ENCODE data around the gene ZNF354C.

Gene ZNF354C

DNA sequence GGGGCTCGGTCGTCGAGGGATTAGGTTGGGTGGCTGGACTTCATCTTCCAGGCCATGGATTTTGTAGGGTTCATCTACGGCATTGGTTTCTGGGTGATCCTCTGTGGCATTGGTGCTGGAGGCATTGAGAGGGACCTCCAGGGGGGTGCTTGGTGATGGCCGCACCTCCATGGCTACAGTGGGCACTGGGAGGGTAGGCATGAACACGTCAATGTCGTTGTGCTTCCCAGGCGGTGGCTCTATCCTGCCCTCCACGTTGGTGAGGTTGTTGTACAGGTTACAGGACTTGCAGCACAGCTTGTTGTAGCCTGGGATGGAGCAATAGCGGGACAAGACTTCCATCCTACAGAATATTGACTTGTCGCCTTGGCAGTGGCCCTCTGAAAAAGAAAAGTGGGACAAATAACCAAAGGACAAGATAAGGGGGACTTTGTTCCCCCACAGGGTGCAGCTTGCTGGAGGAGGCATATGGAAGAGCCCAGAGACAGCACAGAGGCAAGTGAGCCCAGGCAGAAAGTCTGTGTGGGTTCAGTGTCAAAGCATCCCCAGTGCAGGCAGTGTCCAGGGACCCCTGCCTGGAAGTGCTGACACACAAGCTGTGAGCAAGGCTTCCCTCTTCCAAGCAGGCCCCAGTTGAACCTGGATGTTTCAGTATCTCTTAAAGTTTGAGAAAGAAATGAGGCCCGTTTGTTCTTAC lies 53.9 kb downstream of the ZNF354C start:
- no peak for DNase-seq

DNA sequence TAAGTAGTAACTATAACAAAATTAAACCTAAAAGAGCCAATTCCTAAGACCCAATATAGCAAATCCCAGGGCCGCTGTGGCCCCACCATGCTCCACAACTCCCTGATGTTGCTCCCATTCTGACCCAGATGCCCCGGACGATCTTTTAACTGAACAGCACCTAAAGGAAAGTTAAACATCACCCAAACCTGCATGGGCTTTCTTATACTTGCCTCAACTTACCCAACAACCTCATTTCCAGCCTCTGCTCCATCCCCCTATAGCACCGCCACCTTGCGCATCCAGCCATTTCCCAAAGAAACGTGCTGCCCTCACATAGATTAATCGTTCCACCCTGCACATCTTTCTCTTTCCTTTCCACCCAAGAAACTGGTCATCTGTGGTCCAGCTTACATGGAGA lies 54.6 kb downstream of the ZNF354C start:
- DNase-seq: no peak

DNA sequence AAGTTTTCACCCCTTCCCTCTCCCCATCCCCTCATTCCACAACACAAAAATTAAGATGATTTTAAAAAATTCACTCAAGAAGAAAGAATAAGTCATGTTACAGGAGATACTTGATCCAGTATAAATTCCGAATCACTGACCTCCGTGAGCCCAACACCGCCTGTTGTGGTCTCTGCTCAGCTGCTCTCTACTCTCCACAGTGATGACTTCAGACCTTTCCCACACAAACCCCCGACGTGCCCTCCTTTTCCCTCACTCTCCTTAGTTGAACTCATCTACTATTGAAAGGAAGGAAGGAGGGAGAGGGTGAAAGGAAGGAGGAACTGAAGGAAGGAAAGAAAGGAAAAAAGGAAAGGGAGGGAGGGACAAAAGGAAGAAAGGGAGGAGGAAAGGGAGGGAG lies 55.1 kb downstream of the ZNF354C start:
- DNase-seq: no peak

DNA sequence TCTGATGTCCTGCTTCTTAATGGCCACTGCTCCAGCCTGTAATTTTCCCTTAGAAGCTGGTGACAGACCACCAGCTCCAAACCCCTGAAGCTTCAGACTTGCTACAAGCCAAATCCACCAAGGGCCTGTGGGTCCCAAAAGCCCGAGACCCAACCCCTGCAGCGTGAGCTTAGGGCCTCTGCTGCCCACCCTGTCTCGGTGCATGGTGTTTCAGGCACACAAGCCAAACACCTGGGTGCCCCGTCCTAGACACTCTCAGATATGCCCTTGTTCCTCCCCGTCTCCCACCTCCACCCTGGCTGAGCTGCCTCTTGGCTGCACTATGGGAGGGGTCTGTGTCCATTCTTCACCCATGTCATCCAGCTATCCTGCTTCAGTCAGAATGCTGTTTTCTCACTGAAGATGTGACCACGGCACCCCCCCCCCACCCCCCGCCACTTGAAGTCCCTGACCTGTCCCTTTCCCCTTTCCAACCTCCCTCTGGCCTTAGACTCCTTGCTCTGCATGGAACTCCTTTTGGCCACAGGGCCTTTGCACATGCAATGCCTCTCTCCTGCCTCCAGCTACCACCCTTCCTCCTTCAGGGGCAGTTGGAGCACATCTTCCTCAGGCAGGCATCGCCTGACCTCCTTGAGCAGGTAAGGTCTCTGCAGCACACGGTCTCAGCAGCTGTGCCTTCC lies 55.8 kb downstream of the ZNF354C start:
- no peak for DNase-seq

DNA sequence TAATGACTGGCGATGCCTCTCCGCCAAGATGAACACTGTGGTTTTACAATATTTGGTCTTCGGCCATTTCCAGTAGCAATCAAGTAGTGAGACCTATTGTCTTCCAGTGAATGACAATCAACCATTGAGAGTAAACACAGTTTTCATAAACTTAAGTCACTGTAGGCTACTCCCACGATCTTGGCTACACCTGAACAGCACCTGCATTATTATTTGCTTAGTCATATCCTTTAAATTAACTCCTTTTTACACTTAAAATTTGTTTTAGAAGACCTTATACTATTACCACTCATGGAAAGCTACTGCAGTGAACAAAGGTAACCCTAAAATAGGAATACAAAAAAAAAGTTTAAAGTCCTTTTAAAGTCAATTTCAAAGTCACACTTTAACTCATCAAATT lies 58.2 kb downstream of the ZNF354C start:
- no peak for DNase-seq

DNA sequence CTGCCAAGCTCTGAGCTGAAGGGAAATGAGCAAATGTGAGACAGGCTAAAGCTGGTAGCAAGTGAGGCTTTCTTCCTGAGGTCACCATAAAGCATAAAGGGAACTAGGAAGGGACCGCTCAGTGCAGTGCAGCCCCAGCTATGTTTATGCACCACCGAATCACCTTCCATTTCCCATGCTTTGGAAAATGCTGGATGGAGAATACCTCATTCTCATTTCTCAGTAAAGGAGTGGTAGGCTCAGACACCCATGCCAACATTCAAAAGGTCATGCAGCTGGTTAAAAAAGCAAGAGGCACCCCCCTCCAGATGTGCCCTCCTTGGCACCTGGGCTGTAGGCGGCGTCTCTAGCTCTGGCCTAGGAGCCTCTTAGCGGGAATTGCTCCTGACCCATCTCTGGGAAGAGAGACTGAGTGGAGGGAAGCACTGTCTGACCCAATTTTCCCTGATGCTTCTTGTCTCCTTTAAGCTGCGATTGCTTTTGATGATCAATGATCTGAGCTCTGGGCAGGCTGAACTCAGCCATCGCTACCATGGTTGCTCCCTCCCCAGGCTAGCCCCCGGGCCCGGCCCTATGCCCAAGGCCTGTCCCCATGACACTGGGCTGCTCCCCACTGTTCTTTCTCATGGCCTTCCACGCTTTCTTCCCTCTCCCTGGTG lies 58.7 kb downstream of the ZNF354C start:
- no peak for DNase-seq

DNA sequence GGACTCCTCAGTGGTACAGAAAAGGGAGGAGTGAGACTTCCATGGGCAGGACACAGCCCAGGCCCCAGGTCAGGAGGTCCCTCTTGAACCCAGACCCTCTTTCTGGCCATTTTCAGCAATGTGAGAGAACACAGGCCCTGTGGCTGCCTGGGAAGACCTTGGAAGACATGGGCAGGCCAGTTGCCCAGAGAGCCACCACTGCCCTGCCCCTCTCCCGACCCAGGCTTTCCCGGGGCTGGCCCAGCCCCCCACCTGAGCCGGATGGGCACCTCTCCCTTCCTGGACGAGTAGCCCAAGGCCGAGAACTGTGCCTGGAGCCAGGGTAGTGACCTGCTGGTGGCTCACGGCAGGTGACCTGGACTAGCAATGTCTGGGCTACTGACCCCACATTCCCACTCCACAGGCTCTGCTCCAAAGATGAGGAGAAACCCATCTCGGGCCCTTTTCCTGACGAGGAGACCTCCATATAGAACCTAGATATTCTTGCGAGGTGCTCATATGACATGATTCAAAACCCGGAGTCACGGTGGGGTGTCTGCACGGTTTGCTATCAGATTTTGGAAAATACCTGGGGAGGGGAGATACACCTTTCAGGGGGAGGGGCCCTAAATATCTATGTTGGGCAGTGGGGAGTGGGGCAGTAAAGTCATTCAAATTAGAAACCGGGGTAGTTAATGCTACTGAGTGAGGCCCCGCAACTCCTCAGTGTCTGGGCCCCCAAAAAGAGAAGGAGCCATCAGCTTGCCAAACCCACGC lies 59.4 kb downstream of the ZNF354C start:
- no peak for DNase-seq

DNA sequence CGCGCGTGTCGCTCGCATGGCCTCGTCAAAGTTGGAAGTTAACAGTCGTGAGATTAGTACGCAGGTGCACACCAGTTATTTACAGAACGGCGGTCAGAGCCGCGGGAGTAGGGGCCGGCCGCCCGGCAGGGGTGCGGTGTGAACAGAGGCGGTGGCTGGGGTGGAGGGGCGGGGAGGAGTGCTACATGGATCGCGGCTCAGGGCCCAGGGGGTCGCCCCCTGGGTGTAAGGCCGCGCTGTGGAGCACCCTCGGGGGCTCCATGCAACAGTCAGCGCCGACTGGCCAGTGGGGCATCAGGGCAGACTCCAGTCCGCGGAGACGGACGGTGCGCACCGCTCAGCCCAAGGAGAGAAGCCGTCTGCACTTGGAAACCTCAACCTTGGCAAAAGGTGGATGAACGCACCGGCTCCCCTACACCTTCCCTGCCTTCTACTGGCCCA lies 60.3 kb downstream of the ZNF354C start:
- no peak for DNase-seq

DNA sequence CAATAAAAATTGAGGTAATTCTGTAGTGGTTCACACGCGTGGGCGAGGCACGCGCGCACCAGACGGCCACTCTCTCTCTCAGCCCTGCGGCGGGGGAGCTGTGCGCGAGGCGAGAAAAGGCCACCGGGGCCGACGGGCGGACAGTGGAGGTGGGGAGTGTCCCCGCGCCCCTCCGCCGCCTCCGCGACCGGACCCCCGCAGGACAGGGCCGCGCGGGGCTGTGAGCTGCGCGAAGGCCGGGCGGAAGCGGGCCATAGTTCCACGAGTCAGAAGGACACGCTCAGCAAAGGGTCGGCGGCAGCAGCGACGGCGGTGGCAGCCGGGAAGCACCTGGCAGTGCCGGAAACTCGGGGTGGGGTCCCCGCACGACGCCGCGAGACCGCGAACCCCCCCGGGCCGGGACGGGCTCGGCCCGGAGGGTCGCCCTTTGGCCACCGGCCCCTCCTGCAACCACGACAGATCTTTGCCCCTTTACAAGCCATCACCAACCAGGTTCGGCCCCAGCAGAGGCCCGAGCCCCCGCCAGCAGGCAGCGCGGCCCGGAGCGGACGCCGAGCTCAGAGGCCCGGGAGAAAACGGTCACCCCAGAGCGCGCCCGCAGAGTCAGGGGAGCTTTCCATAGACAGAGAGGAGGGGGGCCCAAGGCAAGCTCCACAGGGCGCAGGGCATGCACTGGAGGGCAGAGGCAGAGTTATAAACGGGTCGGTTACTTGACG lies 60.9 kb downstream of the ZNF354C start:
- DNase-seq: no peak

DNA sequence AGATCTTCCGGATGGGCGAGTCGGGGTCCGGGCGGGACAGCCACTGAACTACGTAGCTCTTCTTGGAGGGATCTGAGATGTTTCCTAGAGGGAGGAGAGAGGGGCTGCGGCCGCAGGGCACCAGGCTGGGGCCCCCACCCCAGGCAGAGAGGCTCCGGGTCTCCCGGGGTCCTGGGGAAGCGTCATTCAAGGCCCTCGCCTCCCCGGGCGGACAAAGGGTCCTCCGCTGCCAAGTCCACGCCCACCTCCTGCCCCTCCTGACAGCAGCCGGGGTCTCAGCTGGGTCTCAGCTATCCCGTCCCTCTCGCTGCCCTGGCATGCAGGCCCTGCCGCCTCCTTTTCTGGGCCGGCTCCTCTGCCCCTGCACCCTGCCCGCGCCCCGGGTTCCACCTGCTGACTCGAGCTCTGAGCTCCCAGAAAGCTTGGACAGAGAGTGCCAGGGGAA lies 61.5 kb downstream of the ZNF354C start:
- no peak for DNase-seq

DNA sequence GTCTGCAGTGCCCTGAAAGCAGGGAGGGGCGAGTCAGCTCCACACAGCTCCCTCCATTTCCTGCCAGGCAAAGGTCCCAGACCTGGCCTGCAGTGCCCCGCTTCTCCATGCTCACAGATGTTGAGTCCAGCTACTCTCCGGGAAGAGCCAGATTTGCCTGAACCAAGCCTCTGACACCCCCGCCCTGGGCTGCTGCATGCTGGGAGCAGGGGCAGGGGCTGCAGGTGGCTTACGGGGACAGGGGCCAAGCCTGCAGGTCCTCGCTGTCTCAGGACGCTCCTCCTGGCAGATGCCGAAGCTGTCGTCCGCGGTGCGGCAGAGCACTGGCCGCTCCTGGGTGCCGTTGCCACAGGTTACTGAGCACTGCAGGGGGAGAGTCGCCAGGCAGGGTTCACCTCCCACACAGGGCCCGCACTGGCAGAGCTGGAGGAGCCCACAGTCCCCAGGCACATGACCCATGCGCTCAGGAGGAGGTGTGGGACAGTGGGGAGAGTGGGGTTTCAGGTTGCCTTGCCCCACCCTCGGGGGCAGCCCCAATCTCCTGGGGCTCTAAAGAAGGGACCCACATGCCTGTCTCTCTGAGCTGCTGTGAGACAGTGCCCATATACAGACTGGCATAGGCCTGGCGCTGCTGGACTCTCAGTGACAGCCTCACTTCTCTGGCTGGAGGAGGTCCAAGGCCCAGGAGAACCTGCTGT lies 62.4 kb downstream of the ZNF354C start:
- DNase-seq: no peak

DNA sequence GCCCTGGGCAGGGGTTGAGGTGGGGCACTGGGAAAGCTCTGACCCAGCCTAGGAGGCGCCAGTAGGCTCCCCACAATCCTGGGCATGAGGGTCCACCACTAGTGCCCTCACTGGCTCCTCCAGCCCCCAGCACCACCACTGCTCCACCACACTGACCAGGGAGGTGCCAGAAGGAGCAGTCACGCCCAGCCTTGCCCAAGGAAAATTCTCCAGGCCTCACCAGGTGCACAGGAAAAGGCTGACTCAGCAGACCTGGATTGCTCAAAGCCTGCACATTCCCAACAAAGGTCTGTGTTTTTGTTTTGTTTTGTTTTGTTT lies 62.9 kb downstream of the ZNF354C start:
- no peak for DNase-seq

DNA sequence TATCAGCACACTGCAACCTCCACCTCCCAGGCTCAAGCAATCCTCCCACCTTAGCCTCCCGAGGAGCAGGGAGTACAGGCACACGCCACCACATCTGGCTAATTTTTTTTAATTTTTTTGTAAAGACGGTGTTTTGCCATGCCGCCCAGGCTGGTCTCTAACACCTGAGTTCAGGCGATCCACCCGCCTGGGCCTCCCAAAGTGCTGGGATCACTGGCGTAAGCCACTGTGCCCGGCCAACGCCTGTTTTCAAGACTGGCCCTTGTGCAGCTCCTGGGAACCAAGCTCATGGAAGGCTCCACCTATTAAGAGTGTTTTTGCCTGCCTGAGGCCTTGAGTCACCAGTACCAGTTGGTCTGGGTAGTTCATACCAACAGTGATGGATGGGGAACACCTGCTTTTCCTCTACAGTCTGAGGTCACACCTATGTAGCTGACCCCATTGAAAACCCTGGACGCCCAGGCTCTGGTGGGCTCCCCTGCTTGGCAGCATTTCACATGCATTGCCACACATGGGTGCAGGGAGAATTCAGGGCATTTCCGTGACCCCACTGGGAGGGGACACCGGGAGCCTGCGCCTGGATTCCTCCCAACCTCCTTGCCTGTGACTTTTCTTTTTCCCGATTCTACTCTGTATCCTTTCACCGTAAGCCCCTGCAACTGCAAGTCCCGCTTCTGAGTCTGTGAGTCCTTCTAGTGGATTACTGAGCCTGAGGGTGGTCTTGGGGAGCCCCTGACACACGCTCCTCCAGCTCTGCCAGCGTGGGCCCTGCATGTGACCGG lies 63.5 kb downstream of the ZNF354C start:
- no peak for DNase-seq

DNA sequence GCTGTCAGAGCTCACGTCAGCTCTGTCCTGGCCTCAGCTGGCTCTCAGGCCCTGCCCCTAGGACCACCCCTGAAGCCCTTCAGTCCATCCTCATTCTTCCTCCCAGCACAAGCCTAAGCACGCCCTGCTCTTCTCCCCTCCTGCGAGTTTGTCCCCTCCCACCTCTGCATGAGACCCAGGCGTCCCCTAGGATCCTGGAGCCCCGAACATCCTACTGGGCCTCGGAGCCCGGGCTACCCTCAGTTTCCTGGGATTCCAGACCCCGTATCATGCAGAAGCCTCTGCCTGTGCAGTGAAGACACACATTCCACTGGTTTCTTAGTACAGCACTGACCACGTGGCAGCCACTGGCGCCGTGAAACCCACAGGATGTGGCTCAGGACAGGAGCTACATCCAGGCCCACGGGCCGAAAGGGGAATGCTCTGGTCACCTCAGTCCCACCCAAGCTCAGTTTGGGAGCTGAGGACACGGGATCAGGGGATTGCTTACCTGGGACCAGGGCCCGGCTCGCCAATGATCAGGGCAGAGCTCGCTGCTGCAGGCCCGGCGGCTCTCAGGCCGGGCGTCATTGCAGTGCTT lies 64.2 kb downstream of the ZNF354C start:
- DNase-seq: no peak

DNA sequence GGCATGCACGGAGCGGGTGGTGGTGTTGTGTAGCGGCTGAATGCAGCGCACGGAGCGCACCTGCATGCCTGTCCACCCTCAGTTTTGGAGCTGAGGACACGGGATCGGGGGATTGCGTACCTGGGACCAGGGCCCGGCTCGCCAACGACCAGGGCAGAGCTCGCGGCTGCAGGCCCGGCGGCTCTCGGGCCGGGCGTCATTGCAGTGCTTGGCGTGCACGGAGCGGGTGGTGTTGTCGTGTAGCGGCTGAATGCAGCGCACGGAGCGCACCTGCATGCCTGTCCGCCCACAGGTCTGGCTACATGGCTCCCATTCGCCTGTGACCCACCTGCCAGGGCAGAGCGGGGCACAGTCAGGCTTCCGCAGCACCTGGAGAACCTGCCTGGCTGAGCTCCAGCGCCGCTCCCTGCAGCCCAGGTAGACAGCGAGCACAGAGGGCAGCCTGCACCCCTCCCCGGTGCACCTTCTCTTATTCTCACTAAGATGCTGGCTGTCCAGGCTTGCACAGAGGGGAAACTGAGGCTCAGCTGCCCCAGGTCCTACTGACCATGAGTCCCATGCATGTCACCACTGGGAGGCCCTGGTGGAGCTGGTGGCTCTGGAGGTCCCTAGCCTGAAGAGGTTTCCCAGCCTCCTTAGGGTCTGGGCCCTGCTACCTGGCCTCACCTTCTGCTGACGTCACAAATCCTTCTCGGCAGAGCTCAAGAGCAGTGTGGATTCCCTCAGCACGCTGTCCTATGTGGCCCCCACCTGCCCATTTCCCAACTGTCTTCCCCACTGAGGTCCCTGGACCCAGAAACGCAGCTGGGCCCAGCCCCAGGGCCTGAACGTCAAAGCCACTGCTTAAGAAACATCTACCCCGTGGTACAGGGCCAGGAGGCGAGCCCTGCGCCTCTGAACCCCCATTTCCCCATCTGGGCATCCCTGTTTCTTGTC lies 64.9 kb downstream of the ZNF354C start:
- no peak for DNase-seq

DNA sequence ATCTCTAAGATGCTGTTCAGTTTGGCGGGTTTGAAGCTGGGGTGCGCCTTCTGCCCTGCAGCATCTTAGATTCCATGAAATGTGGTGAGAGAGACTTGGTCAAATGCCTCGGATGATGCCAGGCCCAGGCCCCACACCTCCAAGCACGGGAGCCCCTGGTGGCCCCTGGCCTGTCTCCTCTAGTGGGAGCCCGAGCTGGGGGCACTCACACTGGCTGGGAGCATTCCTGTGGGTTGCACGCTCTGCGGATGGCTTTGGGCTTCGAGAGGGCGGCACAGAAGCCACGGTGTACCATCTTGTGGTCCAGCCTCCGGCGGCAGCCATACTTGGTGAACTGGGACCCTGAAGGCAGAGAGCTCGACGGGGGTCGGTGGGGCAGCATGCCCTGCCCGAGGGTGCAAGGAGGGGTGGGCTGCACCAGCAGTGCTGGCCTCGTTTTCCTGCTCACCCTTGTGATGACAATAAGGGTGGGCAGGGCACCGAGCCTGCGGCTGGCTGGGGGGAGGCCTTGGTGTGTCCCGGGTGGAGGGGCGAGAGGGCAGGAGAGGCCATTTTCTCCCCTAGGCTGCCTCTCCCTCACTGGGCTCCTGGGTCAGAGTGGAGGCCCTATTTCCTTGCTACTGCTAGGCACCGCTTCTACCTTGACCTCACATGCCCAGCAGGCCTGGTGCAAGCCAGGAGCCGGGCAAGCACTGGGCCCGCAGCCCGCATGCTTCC lies 65.8 kb downstream of the ZNF354C start:
- no peak for DNase-seq

DNA sequence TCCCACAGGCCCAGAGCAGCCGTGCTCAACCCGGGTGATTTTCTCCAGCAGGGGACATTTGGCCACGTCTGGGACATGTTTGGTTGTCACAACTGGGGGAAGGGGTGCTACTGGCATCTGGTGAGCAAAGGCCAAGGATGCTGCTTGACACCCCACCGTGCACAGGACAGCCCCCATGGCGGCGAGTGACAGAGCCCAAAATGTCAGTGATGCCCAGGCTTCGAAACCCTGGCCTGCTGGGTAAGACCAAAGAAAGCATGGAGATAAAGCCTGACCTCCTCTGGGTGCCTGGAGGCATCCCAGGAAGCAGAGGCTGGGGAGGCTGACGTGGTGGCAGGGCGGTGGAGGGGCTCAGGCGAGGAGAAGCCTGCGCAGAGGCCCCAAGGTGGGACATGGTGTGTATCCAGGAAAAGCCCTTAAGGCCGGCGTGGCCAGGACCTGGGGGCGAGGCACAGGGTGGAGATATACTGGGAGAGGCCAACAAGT lies 66.4 kb downstream of the ZNF354C start:
- no peak for DNase-seq

DNA sequence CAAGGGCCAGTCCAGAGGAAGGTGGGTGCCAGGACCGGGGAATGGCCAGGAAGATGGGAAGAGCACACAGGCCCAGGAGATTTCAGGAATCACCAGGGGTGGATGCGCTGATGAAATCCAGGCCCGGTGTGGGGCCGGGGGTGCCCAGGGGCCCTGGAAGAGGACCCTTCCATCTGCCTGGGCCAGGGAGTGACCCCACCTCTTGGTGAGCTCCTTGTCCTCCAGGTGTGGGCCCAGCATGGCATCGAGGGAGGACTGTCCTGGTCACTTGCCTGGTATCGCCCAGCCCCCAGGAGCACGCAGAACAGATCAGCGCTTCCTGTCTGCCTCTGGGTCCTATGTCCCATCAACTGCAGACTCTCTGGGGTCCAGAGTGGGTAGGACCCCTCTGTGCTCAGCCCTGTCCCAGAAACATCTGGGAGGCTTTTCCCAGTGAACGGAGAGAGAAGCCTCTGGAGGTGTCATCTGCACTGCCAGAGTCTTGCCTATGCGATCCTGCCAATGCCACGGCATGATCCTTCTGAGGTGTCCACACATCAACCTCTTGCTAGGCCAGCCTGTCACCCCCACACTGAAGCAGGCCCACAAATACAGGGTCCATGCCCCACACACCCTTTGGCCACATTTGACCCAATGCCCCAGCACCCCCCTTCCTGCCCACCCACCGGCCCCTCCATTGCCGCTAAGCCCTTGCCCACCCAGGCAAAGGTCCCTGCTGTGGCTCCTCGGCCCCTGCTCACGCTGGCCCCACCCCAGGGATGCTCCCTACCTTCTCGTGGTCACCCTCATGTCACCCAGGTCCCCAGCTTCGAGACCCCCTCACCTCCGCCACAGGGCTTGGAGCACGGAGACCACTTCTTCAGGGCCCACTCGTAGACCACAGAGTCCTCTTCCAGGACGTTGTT lies 67.2 kb downstream of the ZNF354C start:
- DNase-seq: no peak

Measured in effector CD4-positive, alpha-beta T cell (primary cell).